WI38 (cell line): ENCODE measurements around the gene DIP2A.

Experiments used
- H3K4me3 ChIP-seq: 2 replicates; pipeline ENCODE4 v1.5.1; 2011; ENCODE audit warnings: low read depth, mild to moderate bottlenecking, control low read depth, low read length
- CTCF ChIP-seq: IDR thresholded peaks from 2 replicates; pipeline ENCODE4 v1.5.1; 2012; ENCODE audit warnings: low read depth, mild to moderate bottlenecking, control low read depth, low read length

DIP2A gene

GRCh38 chr21:46554431-46555224 lies 95.9 kb downstream of the DIP2A start:
- no peak overlapping the region for H3K4me3 ChIP-seq
- TF ChIP-seq CTCF, result no peak

- no peak overlapping the region for H3K4me3 ChIP-seq
- no peak for TF ChIP-seq CTCF
These were observed 96.5 kb downstream of the DIP2A start for GRCh38 chr21:46555225-46555617.

GRCh38 chr21:46555678-46556077 lies 97.0 kb downstream of the DIP2A start:
- no peak for TF ChIP-seq CTCF
- H3K4me3 ChIP-seq, result no peak overlapping the region

GRCh38 chr21:46556802-46557201 lies 98.1 kb downstream of the DIP2A start:
- no peak overlapping the region for H3K4me3 ChIP-seq
- TF ChIP-seq CTCF, result no peak

GRCh38 chr21:46557469-46557868 lies 98.8 kb downstream of the DIP2A start:
- TF ChIP-seq CTCF, result no peak
- H3K4me3 ChIP-seq, result no peak overlapping the region

- no peak overlapping the region for H3K4me3 ChIP-seq
- TF ChIP-seq CTCF, result no peak
These were observed 99.3 kb downstream of the DIP2A start for GRCh38 chr21:46557919-46558392.

- no peak for TF ChIP-seq CTCF
- H3K4me3 ChIP-seq, result no peak overlapping the region
These were observed 100.7 kb downstream of the DIP2A start for GRCh38 chr21:46559291-46559983.
